ENCODE measurements around the gene ACTR6. TPM values are rescaled to one million over a fixed set of nuclear protein-coding genes. Genes with fewer than 3 reads are reported as not detected.

ACTR6 gene
- total and polyA plus RNA-seq, 3 donors from 2014 or later: 11.4 to 38.1 (median 17.6) TPM

- intact Hi-C loops (cut with DNase I; ENCODE audit: low total_unique reads): no loop called here
- no peaks in the 10 kb centered on the region for H3K36me3 ChIP-seq (ENCODE audit: low read depth, missing control alignments)
- H3K9me3 ChIP-seq: no peaks in the 10 kb centered on the region
- no peak for TF ChIP-seq CTCF (IDR thresholded peaks at IDR 0.05)
- H3K4me1 ChIP-seq: no peaks in the 10 kb centered on the region
- H3K27ac ChIP-seq: no peak overlapping the region
- H3K27me3 ChIP-seq: no peaks in the 10 kb centered on the region
- WGBS, 2 donors: 88 to 98% methylated on average over 7 of the region's 7 CpGs
- no peak overlapping the region for H3K4me3 ChIP-seq
- no peak for DNase-seq
Observed at GRCh38 chr12:100249941-100250340, 49.3 kb downstream of the ACTR6 start.

DNA sequence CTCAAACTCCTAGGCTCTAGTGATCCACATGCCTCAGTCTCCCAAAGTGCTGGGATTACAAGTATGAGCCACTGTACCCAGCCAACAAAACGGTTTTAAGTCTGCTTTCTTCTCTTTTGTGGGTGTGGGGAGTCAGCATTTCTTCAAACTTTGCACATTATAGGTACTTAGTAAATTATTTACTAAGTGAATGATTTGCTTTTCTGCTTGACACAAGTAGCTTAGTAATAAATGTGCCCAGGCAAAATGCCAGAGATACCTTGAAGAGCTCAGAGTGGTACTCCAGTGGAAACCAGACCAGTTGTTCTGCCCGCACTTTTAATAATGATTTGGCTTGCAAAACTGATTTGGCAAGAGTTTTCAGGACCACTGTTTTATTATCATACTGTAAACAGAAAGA, 51.3 kb downstream of the ACTR6 start:
- Histone ChIP-seq H3K27me3 (no peaks in the 10 kb centered on the region), H3K9me3 (no peaks in the 10 kb centered on the region), H3K4me1 (no peaks in the 10 kb centered on the region), H3K36me3 (ENCODE audit: low read depth, missing control alignments) (no peaks in the 10 kb centered on the region), H3K4me3 (no peak overlapping the region), H3K27ac (no peak overlapping the region)
- DNase-seq: no peak
- no peak for TF ChIP-seq CTCF (IDR thresholded peaks at IDR 0.05)
- TF ChIP-seq POLR2A (IDR thresholded peaks at IDR 0.05): no peak
- WGBS, 2 donors: 91 to 95% methylated on average over 2 of the region's 2 CpGs
- intact Hi-C loops (cut with DNase I; ENCODE audit: low total_unique reads): no loop called here

DNA sequence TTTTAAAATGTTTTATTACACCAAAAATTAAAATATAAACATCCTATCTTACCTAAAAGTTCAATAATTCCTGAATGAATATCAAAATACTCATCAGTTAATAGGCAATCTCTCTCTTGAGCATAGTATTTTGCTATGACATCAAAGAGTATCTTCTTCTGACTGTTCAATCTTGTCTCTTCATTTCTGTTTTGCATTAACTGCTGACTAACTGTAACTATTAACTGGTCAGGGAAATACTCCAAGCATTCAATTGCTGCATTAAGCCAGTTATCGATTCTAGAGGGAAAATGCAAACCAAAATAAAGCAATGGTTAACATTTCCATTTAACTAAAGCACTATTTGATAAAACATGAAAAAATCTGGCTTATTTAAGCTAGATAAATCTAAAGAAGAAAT, 52.8 kb downstream of the ACTR6 start:
- Histone ChIP-seq H3K4me3 (no peak overlapping the region), H3K27ac (no peak overlapping the region), H3K27me3 (no peaks in the 10 kb centered on the region), H3K4me1 (no peaks in the 10 kb centered on the region), H3K36me3 (ENCODE audit: low read depth, missing control alignments) (no peaks in the 10 kb centered on the region), H3K9me3 (no peaks in the 10 kb centered on the region)
- TF ChIP-seq POLR2A (IDR thresholded peaks at IDR 0.05) (no peak), CTCF (IDR thresholded peaks at IDR 0.05) (no peak)
- DNase-seq: no peak
- WGBS, 2 donors: 89 to 96% methylated on average over 1 of the region's 1 CpG
- intact Hi-C loops (cut with DNase I; ENCODE audit: low total_unique reads): no loop called here

DNA sequence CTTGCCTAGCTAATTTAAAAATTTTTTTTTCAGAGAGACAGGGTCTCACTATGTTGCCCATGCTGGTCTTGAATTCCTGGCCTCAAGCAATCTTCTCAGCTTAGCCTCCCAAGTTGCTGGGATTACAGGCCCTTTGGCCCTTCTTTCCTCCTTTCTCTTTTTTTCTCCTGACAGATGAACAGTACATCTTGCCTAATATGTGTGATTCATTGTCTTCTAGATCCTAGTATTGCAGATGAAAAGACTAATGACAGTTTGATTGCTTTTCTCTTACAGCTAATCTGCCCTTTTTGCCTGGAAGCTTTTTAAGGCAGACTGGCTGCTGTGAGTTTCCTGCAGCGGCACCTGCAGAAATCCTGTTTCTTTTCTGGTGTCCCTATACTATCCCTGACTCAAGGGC, 54.3 kb downstream of the ACTR6 start:
- Histone ChIP-seq H3K9me3 (no peaks in the 10 kb centered on the region), H3K4me1 (no peaks in the 10 kb centered on the region), H3K4me3 (no peak overlapping the region), H3K36me3 (ENCODE audit: low read depth, missing control alignments) (no peaks in the 10 kb centered on the region), H3K27ac (no peak overlapping the region), H3K27me3 (no peaks in the 10 kb centered on the region)
- WGBS, 2 donors: 85 to 100% methylated on average over 1 of the region's 1 CpG
- TF ChIP-seq CTCF (IDR thresholded peaks at IDR 0.05) (no peak), POLR2A (IDR thresholded peaks at IDR 0.05) (no peak)
- no peak for DNase-seq
- intact Hi-C loops (cut with DNase I; ENCODE audit: low total_unique reads): no loop called here

GRCh38 chr12:100258127-100258526, 57.5 kb downstream of the ACTR6 start:
- Histone ChIP-seq H3K4me3 (no peak overlapping the region), H3K4me1 (no peaks in the 10 kb centered on the region), H3K27ac (no peak overlapping the region), H3K9me3 (no peaks in the 10 kb centered on the region), H3K36me3 (ENCODE audit: low read depth, missing control alignments) (no peaks in the 10 kb centered on the region), H3K27me3 (no peaks in the 10 kb centered on the region)
- no peak for DNase-seq
- no peak for TF ChIP-seq CTCF (IDR thresholded peaks at IDR 0.05)
- TF ChIP-seq POLR2A (IDR thresholded peaks at IDR 0.05): no peak
- intact Hi-C loops (cut with DNase I; ENCODE audit: low total_unique reads): no loop called here
- 85 to 95% methylated on average over 1 of the region's 1 CpG for WGBS, 2 donors

Measured in testis (tissue), 3 donors.